GM12801 (cell line): ENCODE data around the gene NTRK3.

Source experiments
- CTCF ChIP-seq: IDR thresholded peaks from one replicate; pipeline ENCODE4 v1.5.1; 2011; ENCODE audit warnings: control low read depth; ENCODE audit not compliant: insufficient read length; ENCODE audit errors: extremely low read depth

Gene NTRK3

GRCh38 chr15:88193415-88193814, 63.1 kb downstream of the NTRK3 start:
- TF ChIP-seq CTCF: no peak

- no peak for TF ChIP-seq CTCF
These were observed 64.8 kb downstream of the NTRK3 start for GRCh38 chr15:88191812-88192165.

GRCh38 chr15:88190232-88190631, 66.3 kb downstream of the NTRK3 start:
- TF ChIP-seq CTCF: no peak

- no peak for TF ChIP-seq CTCF
These were observed 68.2 kb downstream of the NTRK3 start for GRCh38 chr15:88188300-88188699.

GRCh38 chr15:88187195-88187594, 69.3 kb downstream of the NTRK3 start:
- no peak for TF ChIP-seq CTCF

- TF ChIP-seq CTCF: no peak
These were observed 71.0 kb downstream of the NTRK3 start for GRCh38 chr15:88185584-88185983.

GRCh38 chr15:88181613-88182012, 74.9 kb downstream of the NTRK3 start:
- TF ChIP-seq CTCF: no peak

GRCh38 chr15:88179562-88179961, 77.0 kb downstream of the NTRK3 start:
- TF ChIP-seq CTCF: no peak
